Central memory CD8-positive, alpha-beta T cell (primary cell): ENCODE data around the gene CRYL1.

Source experiments
- ATAC-seq: fragments of 150-1000 bp; cut with Tn5 transposase; replicated peaks from 2 replicates; pipeline ENCODE4 v1.10.0; 2022; ENCODE audit warnings: mild to moderate bottlenecking, moderate FRiP score, moderate number of reproducible peaks; ENCODE audit not compliant: poor library complexity, severe bottlenecking; ENCODE audit errors: extremely low read depth
- DNase-seq, 2 donors: peaks; one replicate each; pipeline ENCODE4 v3.0.0; 2021; ENCODE audit warnings: low spot score in 2 of 2
- H3K27ac Mint-ChIP-seq: one replicate; pipeline ENCODE4 v1.8.0; 2022; ENCODE audit warnings: low read depth, mild to moderate bottlenecking, moderate library complexity, mixed read lengths
- H3K27me3 Mint-ChIP-seq: one replicate; pipeline ENCODE4 v1.8.0; 2022; ENCODE audit warnings: mixed read lengths
- H3K36me3 Mint-ChIP-seq: one replicate; pipeline ENCODE4 v1.8.0; 2022; ENCODE audit warnings: mild to moderate bottlenecking, moderate library complexity, mixed read lengths; ENCODE audit not compliant: insufficient read depth
- H3K4me1 Mint-ChIP-seq: one replicate; pipeline ENCODE4 v1.8.0; 2022; ENCODE audit warnings: mixed read lengths
- H3K4me3 Mint-ChIP-seq: one replicate; pipeline ENCODE4 v1.8.0; 2022; ENCODE audit warnings: mild to moderate bottlenecking, moderate library complexity, mixed read lengths
- H3K9me3 Mint-ChIP-seq: one replicate; pipeline ENCODE4 v1.8.0; 2022; ENCODE audit warnings: mixed read lengths

The CRYL1 gene

GRCh38 chr13:20525601-20526544 is at the start of gene CRYL1:
Gene CRYL1 (minus strand): TSS chr13:20525857. CDS start chr13:20525794, 63 bp downstream.
- peaks cover 21% of the 10 kb centered on the region for H3K4me1 Mint-ChIP-seq
- H3K27ac Mint-ChIP-seq, result peak within 1 kb of the TSS; percentile 41
- peaks cover 12% of the 10 kb centered on the region for H3K27me3 Mint-ChIP-seq
- ATAC-seq (peak; percentile 85), DNase-seq (peak; percentile 25 to 44)
- H3K9me3 Mint-ChIP-seq, result no peaks in the 10 kb centered on the region
- peak within 1 kb of the TSS; percentile 74 for H3K4me3 Mint-ChIP-seq
- H3K36me3 Mint-ChIP-seq, result peaks cover 2% of the 10 kb centered on the region

- Mint-ChIP-seq H3K27ac (no peak overlapping the region), H3K27me3 (no peaks in the 10 kb centered on the region), H3K9me3 (no peaks in the 10 kb centered on the region), H3K4me1 (peaks cover 1% of the 10 kb centered on the region), H3K36me3 (peaks cover 2% of the 10 kb centered on the region), H3K4me3 (no peak overlapping the region)
- DNase-seq (no peak), ATAC-seq (no peak)
Measured at GRCh38 chr13:20573636-20574035, 48.0 kb upstream of the CRYL1 start.

GRCh38 chr13:20573186-20573585 is 47.5 kb upstream of the CRYL1 start:
- H3K4me1 Mint-ChIP-seq, result no peaks in the 10 kb centered on the region
- ATAC-seq (no peak), DNase-seq (no peak)
- H3K27me3 Mint-ChIP-seq, result no peaks in the 10 kb centered on the region
- H3K9me3 Mint-ChIP-seq, result no peaks in the 10 kb centered on the region
- no peak overlapping the region for H3K4me3 Mint-ChIP-seq
- H3K27ac Mint-ChIP-seq, result no peak overlapping the region
- peaks cover 2% of the 10 kb centered on the region for H3K36me3 Mint-ChIP-seq

GRCh38 chr13:20571676-20572075 is 46.0 kb upstream of the CRYL1 start:
- no peak overlapping the region for H3K4me3 Mint-ChIP-seq
- H3K27me3 Mint-ChIP-seq, result no peaks in the 10 kb centered on the region
- DNase-seq, result no peak
- H3K27ac Mint-ChIP-seq, result no peak overlapping the region
- H3K36me3 Mint-ChIP-seq, result no peaks in the 10 kb centered on the region
- ATAC-seq, result no peak
- H3K4me1 Mint-ChIP-seq, result peaks cover 7% of the 10 kb centered on the region
- H3K9me3 Mint-ChIP-seq, result no peaks in the 10 kb centered on the region

- Mint-ChIP-seq H3K27me3 (no peaks in the 10 kb centered on the region), H3K36me3 (peaks cover 1% of the 10 kb centered on the region), H3K27ac (no peak overlapping the region), H3K9me3 (no peaks in the 10 kb centered on the region), H3K4me3 (no peak overlapping the region), H3K4me1 (peaks cover 7% of the 10 kb centered on the region)
- no peak for DNase-seq
- no peak for ATAC-seq
Measured at GRCh38 chr13:20570517-20570916, 44.9 kb upstream of the CRYL1 start.

GRCh38 chr13:20567881-20568528 is 42.3 kb upstream of the CRYL1 start:
- Mint-ChIP-seq H3K27me3 (no peaks in the 10 kb centered on the region), H3K36me3 (peaks cover 1% of the 10 kb centered on the region), H3K9me3 (no peaks in the 10 kb centered on the region), H3K4me1 (peaks cover 7% of the 10 kb centered on the region), H3K4me3 (peak overlapping the region; percentile 93), H3K27ac (peak overlapping the region; percentile 91)
- no peak for ATAC-seq
- DNase-seq, result no peak

GRCh38 chr13:20566898-20567874 is 41.5 kb upstream of the CRYL1 start, which contains the start of gene IFT88:
Gene IFT88 (plus strand): TSS chr13:20567157. CDS start chr13:20574386, 7,229 bp downstream.
- Mint-ChIP-seq H3K4me1 (peaks cover 7% of the 10 kb centered on the region), H3K27ac (peak within 1 kb of the TSS; percentile 91), H3K9me3 (no peaks in the 10 kb centered on the region), H3K36me3 (peaks cover 1% of the 10 kb centered on the region), H3K4me3 (peak within 1 kb of the TSS; percentile 93), H3K27me3 (no peaks in the 10 kb centered on the region)
- ATAC-seq, result peak; percentile 81
- DNase-seq, result peak; percentile 52 to 61

- Mint-ChIP-seq H3K4me3 (peak overlapping the region; percentile 93), H3K27me3 (no peaks in the 10 kb centered on the region), H3K27ac (peak overlapping the region; percentile 91), H3K4me1 (peaks cover 7% of the 10 kb centered on the region), H3K36me3 (peaks cover 1% of the 10 kb centered on the region), H3K9me3 (no peaks in the 10 kb centered on the region)
- DNase-seq (no peak), ATAC-seq (peak; percentile 52)
Measured at GRCh38 chr13:20566468-20566897, 40.8 kb upstream of the CRYL1 start.

- H3K27me3 Mint-ChIP-seq, result no peaks in the 10 kb centered on the region
- H3K4me3 Mint-ChIP-seq, result no peak overlapping the region
- DNase-seq (no peak), ATAC-seq (no peak)
- no peak overlapping the region for H3K27ac Mint-ChIP-seq
- no peaks in the 10 kb centered on the region for H3K9me3 Mint-ChIP-seq
- peaks cover 1% of the 10 kb centered on the region for H3K36me3 Mint-ChIP-seq
- H3K4me1 Mint-ChIP-seq, result peaks cover 7% of the 10 kb centered on the region
Measured at GRCh38 chr13:20565115-20565736, 39.6 kb upstream of the CRYL1 start.

GRCh38 chr13:20561741-20562140 is 36.1 kb upstream of the CRYL1 start:
- H3K4me1 Mint-ChIP-seq, result no peaks in the 10 kb centered on the region
- no peak overlapping the region for H3K27ac Mint-ChIP-seq
- ATAC-seq, result no peak
- no peaks in the 10 kb centered on the region for H3K9me3 Mint-ChIP-seq
- peaks cover 1% of the 10 kb centered on the region for H3K36me3 Mint-ChIP-seq
- H3K4me3 Mint-ChIP-seq, result no peak overlapping the region
- no peak for DNase-seq
- H3K27me3 Mint-ChIP-seq, result no peaks in the 10 kb centered on the region

GRCh38 chr13:20559659-20560356 is 34.2 kb upstream of the CRYL1 start:
- DNase-seq (no peak), ATAC-seq (no peak)
- Mint-ChIP-seq H3K27me3 (no peaks in the 10 kb centered on the region), H3K27ac (no peak overlapping the region), H3K4me1 (no peaks in the 10 kb centered on the region), H3K36me3 (no peaks in the 10 kb centered on the region), H3K4me3 (no peak overlapping the region), H3K9me3 (no peaks in the 10 kb centered on the region)
